Esophagus muscularis mucosa (tissue), 4 donors: ENCODE measurements around the gene TDRD12. TPM values are rescaled to one million over a fixed set of nuclear protein-coding genes. Genes with fewer than 3 reads are reported as not detected.
"Not testable (repeated sequence)": the region's sequence is repeated elsewhere in the genome, so short reads cannot be mapped to it uniquely, and the experiment has no call there.

ENCODE experiments used
- DNase-seq: peaks from one replicate; pipeline ENCODE4 v3.0.0-alpha.2; 2017; ENCODE audit errors: extremely low spot score
- H3K27ac ChIP-seq, 4 donors: fragments of 200-600 bp; sonication (generic); replicated peaks in 1 of 4; 1 replicate in 3 of 4; 2 replicates in 1 of 4; pipeline ENCODE4 v1.5.1; 2016 to 2019; ENCODE audit warnings: mild to moderate bottlenecking in 1 of 4
- H3K27me3 ChIP-seq, 4 donors: fragments of 200-600 bp; sonication (generic); one replicate each; pipeline versions ENCODE4 v1.5.1 to v1.6.0; 2016 to 2019
- H3K36me3 ChIP-seq, 4 donors: fragments of 200-600 bp; sonication (generic); one replicate each; pipeline ENCODE4 v1.5.1; 2016 to 2019
- H3K4me1 ChIP-seq, 4 donors: fragments of 200-600 bp; sonication (generic); one replicate each; pipeline ENCODE4 v1.5.1; 2016 to 2019
- H3K4me3 ChIP-seq, 4 donors: fragments of 200-600 bp; sonication (generic); 1 replicate in 2 of 4; 2 replicates in 2 of 4; pipeline ENCODE4 v1.5.1; 2016 to 2019; ENCODE audit warnings: mild to moderate bottlenecking in 4 of 4, moderate library complexity in 1 of 4
- H3K9me3 ChIP-seq, 4 donors: fragments of 200-600 bp; sonication (generic); 1 replicate in 3 of 4; 2 replicates in 1 of 4; pipeline ENCODE4 v1.5.1; 2016 to 2019
- EP300 ChIP-seq: sonication (generic); formaldehyde crosslinking; IDR thresholded peaks from one replicate; pipeline ENCODE4 v1.6.1; 2017; ENCODE audit warnings: antibody characterized with exemption
- POLR2A ChIP-seq: fragments of 450-650 bp; IDR thresholded peaks from one replicate; pipeline ENCODE4 v1.6.1; 2017; ENCODE audit warnings: antibody characterized with exemption, moderate library complexity, mild to moderate bottlenecking, low read depth
- POLR2AphosphoS5 ChIP-seq, 2 donors: sonication (generic); formaldehyde crosslinking; IDR thresholded peaks; one replicate each; pipeline ENCODE4 v1.6.1; 2017; ENCODE audit warnings: antibody characterized with exemption in 2 of 2
- WGBS: methylation state at CpG from one replicate; pipeline ENCODE4 v1.1.5; 2018; 5-methylcytosine and 5-hydroxymethylcytosine counted together
- intact Hi-C: fragments of 100-400 bp; cut with DNase I; formaldehyde crosslinking; loops from one replicate; pipeline ENCODE4 v1.15.1; 2023
- total RNA-seq, 4 donors: library from RNA; depleted of rRNA; stranded (reverse); fragments of >200 nt; gene quantifications; one replicate each; pipeline versions ENCODE4 v1.1.0 to v1.2.1, GENCODE V29; 2016
- TF ChIP-seq, protein P1 (sequence below), 3 experiments: fragments of 200-600 bp in 2 of 3; fragments of 450-650 bp in 1 of 3; sonication (generic) in 2 of 3; IDR thresholded peaks; one replicate each; pipeline ENCODE4 v1.5.1; 2017 to 2019; ENCODE audit warnings: antibody characterized with exemption in 3 of 3, mild to moderate bottlenecking in 2 of 3, moderate library complexity in 1 of 3

TDRD12 gene
- total RNA-seq, 4 donors from 2014 or later, result 0.83 to 1.6 (median 1.3) TPM; not detected in 1

DNA sequence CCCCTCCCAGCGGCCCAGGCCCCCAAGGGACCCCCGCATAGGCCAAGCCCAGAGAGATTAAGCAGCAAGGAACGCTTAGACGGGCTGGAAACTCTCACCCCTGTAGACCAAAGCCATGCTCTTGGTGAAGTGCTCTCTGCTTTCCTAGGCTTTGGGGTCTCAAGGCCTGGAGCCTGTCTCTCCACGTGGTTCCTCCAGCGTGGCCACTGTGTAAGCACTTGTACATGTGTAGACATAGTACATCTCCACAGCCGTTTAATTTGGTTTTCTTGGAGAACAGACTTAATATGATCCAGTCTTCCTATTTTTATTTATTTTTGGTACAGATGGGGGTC is 26.9 kb upstream of the TDRD12 start:
- H3K27me3 ChIP-seq, result no peaks in the 10 kb centered on the region
- no peak for DNase-seq
- intact Hi-C loops, result no loop called here
- TF ChIP-seq POLR2AphosphoS5 (IDR thresholded peaks at IDR 0.05) (no peak), POLR2A (no peak), EP300 (no peak)
- TF ChIP-seq, protein P1, sequence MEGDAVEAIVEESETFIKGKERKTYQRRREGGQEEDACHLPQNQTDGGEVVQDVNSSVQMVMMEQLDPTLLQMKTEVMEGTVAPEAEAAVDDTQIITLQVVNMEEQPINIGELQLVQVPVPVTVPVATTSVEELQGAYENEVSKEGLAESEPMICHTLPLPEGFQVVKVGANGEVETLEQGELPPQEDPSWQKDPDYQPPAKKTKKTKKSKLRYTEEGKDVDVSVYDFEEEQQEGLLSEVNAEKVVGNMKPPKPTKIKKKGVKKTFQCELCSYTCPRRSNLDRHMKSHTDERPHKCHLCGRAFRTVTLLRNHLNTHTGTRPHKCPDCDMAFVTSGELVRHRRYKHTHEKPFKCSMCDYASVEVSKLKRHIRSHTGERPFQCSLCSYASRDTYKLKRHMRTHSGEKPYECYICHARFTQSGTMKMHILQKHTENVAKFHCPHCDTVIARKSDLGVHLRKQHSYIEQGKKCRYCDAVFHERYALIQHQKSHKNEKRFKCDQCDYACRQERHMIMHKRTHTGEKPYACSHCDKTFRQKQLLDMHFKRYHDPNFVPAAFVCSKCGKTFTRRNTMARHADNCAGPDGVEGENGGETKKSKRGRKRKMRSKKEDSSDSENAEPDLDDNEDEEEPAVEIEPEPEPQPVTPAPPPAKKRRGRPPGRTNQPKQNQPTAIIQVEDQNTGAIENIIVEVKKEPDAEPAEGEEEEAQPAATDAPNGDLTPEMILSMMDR (IDR thresholded peaks at IDR 0.05), result no peak
- H3K9me3 ChIP-seq, result no peaks in the 10 kb centered on the region
- WGBS, result 58% methylated on average over 3 of the region's 7 CpGs
- H3K4me3 ChIP-seq, result peak overlapping the region; percentile 72 to 90 (median 88)
- peak overlapping the region; percentile 79 to 93 (median 86) for H3K27ac ChIP-seq
- H3K36me3 ChIP-seq, result peaks cover 0 to 6% (median 0%) of the 10 kb centered on the region in 4 donors
- H3K4me1 ChIP-seq, result peaks cover 33 to 61% (median 56%) of the 10 kb centered on the region in 4 donors

DNA sequence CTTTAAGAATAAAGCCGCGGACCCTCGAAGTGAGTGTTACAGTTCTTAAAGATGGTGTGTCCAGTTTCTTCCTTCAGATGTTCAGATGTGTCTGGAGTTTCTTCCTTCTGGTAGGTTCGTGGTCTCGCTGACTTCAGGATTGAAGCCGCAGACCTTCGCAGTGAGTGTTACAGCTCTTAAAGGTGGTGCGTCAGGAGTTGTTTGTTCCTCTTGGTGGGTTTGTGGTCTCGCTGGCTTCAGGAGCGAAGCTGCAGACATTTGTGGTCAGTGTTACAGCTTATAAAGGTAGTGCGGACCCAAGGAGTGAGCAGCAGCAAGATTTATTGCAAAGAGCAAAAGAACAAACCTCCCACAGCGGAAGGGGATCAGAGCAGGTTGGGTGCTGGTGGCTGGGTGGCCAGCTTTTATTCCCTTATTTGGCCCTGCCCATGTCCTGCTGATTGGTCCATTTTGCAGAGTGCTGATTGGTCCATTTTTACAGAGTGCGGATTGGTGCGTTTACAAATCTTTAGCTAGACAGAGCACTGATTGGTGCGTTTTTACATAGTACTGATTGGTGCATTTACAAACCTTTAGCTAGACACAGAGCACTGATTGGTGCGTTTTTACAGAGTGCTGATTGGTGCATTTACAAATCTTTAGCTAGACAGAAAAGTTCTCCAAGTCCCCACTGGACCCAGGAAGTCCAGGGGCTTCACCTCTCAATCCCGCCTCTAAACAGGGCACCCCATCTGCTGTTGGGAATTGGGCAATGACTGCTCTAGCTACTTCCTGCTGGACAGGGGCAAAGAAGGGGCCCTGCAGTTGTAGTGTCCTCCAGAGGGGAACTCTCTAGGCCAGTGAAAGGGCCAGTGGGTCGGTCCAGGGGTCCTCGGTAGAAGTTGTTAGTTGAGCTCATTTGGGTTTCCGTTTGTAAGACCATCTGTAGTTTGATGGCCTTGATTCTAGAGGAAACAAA is 26.1 kb upstream of the TDRD12 start:
- H3K4me1 ChIP-seq, result peaks cover 33 to 61% (median 56%) of the 10 kb centered on the region in 4 donors
- 89% methylated on average over 17 of the region's 20 CpGs for WGBS
- intact Hi-C loops, H3K9me3 ChIP-seq, H3K36me3 ChIP-seq, H3K27me3 ChIP-seq, H3K27ac ChIP-seq, DNase-seq: not testable (repeated sequence)
- H3K4me3 ChIP-seq, result peak overlapping the region; percentile 72 to 90 (median 88)

DNA sequence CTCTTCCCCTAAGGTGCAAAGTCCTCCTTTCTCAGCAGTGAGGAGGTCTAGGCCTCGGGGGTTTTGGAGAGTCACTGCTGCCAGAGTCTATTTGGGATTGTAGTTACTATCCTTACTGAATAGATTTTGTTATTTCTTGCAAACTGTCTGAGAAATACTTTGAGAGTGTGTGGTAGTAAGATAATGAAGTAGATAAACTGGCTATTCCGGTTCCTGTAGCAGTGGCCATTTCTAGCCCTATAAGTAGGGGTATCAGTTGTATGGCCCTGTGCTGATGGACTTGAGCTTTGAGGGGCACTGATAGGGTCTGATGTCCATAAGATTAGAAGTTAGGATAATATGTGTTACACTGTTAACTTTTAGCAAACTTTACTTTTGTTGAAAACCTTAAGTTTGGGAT is 25.3 kb upstream of the TDRD12 start:
- 91% methylated on average over 2 of the region's 2 CpGs for WGBS
- H3K4me3 ChIP-seq, result peak overlapping the region in 1 of 4 donors; percentile 89
- H3K9me3 ChIP-seq, intact Hi-C loops, DNase-seq, H3K27me3 ChIP-seq, H3K27ac ChIP-seq: not testable (repeated sequence)
- H3K4me1 ChIP-seq, result peaks cover 33 to 61% (median 56%) of the 10 kb centered on the region in 4 donors
- H3K36me3 ChIP-seq, result peaks cover 3 to 14% (median 11%) of the 10 kb centered on the region in 4 donors

DNA sequence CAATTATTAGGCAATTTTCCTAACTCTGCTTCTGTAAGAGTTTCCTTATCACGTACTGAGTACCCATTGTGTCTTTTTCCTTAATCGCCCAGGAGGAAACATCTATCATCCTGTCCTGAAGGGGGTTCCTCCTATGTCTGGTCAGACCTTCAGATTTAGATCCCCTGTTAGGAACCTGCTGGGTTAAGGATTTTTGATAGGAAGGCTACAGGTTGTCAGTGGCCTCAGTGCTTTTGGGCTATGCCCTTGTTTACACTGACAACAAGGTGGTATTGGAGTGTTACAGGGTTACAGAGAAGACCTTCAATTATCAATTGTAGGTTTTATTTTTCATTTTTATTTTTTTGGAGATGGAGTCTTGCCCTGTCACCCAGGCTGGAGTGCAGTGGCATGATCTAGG is 24.7 kb upstream of the TDRD12 start:
- H3K27me3 ChIP-seq, H3K9me3 ChIP-seq, H3K27ac ChIP-seq, DNase-seq, intact Hi-C loops, H3K4me3 ChIP-seq: not testable (repeated sequence)
- WGBS, result 51% methylated on average over 2 of the region's 2 CpGs
- H3K36me3 ChIP-seq, result peaks cover 6 to 18% (median 17%) of the 10 kb centered on the region in 4 donors
- H3K4me1 ChIP-seq, result peaks cover 33 to 61% (median 56%) of the 10 kb centered on the region in 4 donors

DNA sequence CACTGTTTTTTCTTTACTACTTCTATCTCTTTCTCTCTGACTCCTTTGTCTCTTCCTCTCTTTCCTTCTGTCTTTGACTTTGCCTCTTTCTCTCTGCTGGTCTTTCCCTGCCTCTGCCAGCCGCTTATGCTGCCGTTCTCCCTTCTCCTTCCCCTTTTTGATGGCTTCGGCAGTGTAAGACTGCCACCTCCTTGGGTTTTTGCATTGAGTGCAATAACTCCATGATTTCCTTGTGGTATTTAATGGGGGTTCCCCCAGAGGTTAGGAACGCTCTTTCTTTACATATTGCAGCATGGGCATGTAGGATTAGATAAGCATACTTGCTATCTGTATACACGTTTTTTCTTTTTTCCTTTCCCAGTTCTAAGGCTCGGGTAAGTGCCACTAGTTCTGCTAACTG is 24.1 kb upstream of the TDRD12 start:
- intact Hi-C loops, H3K27ac ChIP-seq, H3K9me3 ChIP-seq, H3K27me3 ChIP-seq, H3K4me3 ChIP-seq, DNase-seq: not testable (repeated sequence)
- H3K36me3 ChIP-seq, result peaks cover 6 to 24% (median 23%) of the 10 kb centered on the region in 4 donors
- peaks cover 33 to 60% (median 55%) of the 10 kb centered on the region in 4 donors for H3K4me1 ChIP-seq
- 65% methylated on average over 6 of the region's 6 CpGs for WGBS

DNA sequence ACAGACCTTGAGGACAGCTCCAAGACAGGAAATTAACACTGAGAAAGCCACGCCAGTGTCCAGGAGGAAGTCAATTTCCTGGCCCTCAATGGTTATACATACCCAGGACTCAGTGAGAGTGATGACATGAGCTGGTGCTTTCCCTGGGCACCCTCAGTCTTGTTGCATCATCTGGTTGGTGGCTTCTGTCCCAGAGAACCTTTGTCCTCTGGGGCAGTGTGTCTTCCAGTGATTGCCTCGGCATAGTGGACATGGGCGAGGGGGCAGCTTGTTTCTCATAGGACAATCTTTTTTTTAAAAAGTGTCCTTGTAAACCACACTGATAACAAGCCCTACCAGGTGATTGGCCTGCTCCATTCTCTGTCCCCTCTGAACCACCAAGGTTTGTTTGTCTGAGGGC is 22.8 kb upstream of the TDRD12 start:
- H3K27ac ChIP-seq, DNase-seq, intact Hi-C loops, H3K9me3 ChIP-seq, H3K4me3 ChIP-seq, H3K27me3 ChIP-seq: not testable (repeated sequence)
- H3K4me1 ChIP-seq, result peaks cover 28 to 50% (median 47%) of the 10 kb centered on the region in 4 donors
- H3K36me3 ChIP-seq, result peaks cover 6 to 25% (median 25%) of the 10 kb centered on the region in 4 donors
- 92% methylated on average over 3 of the region's 3 CpGs for WGBS

DNA sequence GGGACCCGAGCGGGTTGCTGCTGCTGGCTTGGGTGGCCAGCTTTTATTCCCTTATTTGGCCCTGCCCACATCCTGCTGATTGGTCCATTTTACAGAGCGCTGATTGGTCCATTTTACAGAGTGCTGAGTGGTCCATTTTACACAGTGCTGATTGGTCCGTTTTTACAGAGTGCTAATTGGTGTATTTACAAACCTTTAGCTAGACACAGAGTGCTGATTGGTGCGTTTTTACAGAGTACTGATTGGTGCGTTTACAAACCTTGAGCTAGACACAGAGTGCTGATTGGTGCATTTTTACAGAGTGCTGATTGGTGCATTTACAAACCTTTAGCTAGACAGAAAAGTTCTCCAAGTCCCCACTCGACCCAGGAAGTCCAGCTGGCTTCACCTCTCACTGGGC is 19.4 kb upstream of the TDRD12 start:
- H3K36me3 ChIP-seq, result peaks cover 9 to 36% (median 32%) of the 10 kb centered on the region in 4 donors
- H3K4me3 ChIP-seq, intact Hi-C loops, DNase-seq, H3K27ac ChIP-seq, H3K27me3 ChIP-seq: not testable (repeated sequence)
- WGBS, result 92% methylated on average over 7 of the region's 7 CpGs
- H3K9me3 ChIP-seq, result peaks cover 0 to 12% (median 10%) of the 10 kb centered on the region in 4 donors
- peaks cover 6 to 27% (median 24%) of the 10 kb centered on the region in 4 donors for H3K4me1 ChIP-seq
